ENCODE results near the gene SCG5. TPM values are rescaled to one million over a fixed set of nuclear protein-coding genes. Genes with fewer than 3 reads are reported as not detected.

The SCG5 gene
- total and polyA plus RNA-seq, 2 of the 13 experiments (the other 11 are each of a cell fraction or from before 2014, with no cell fraction given) = 2.3 to 3.5 TPM

- no peak for TF ChIP-seq ZNF430 (CRISPR knock-in tag; IDR thresholded peaks at IDR 0.05)
- TF ChIP-seq ZIK1 (CRISPR knock-in tag; IDR thresholded peaks at IDR 0.05; ENCODE audit: borderline replicate concordance, low read depth) = no peak
Measured at GRCh38 chr15:32735989-32736700, 94.6 kb downstream of the SCG5 start (continued).

DNA sequence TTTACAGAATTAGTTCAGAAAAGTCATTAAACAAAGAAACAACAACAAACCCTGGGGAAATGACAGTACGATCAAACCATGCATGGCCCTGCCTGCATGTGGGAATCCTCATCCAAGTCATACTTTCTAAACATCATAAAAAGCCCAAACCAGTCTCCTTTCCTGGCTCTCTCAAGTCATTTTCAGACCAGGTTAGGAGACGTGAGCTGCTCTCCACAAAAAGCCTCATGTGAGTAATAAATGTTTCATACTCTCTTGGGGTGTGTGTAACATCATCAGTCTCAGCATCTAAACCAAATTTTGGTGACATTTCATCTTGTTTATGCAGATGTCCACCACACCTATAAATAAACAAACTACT, 95.2 kb downstream of the SCG5 start:
- H3K4me3 ChIP-seq (replicated peaks in 1 of 3; ENCODE audit: insufficient read depth in 1 of 3, low read depth in 2 of 3, low read length in 3 of 3) = no peak overlapping the region

DNA sequence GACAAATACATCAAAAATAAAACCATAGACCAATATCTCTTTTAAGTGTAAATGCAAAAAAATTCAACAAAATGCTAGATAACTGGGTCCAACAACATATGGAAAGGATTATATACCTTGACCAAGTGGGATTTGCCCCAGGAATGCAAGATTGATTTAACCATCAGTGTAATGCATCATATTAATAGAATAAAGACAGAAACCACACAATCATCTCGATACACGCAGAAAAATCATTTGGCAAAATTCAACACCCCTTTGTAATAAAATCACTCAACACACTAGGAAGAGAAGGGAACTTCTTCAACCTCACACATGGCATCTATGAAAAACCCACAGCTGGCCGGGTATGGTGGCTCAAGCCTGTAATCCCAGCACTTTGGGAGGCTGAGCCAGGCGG, 95.8 kb downstream of the SCG5 start:
- POLR2A ChIA-PET = no interaction called here
- no peaks in the 10 kb centered on the region for H3K79me2 ChIP-seq (ENCODE audit: insufficient read depth, low read length)
- BruUV-seq (replicated peaks) = no TSS peak
- CTCF ChIA-PET (ENCODE audit: low intra/inter-chr PET ratio, low total read pairs) = no interaction called here
- no peak overlapping the region for H3K4me3 ChIP-seq (replicated peaks in 1 of 3; ENCODE audit: insufficient read depth in 1 of 3, low read depth in 2 of 3, low read length in 3 of 3)
- H3K4me2 ChIP-seq (ENCODE audit: low read depth, low read length) = no peak overlapping the region
- H3K27ac ChIP-seq (ENCODE audit: extremely low read length, insufficient read depth, low read length) = no peak overlapping the region
- in situ Hi-C loops (cut with HindIII; ENCODE audit: extremely low pct_ligation_motif_present, low pct_unique_long_range_greater_than_20kb) = no loop called here
- H3K27me3 ChIP-seq (ENCODE audit: control insufficient read depth in 1 of 2, insufficient read depth in 2 of 2, low read length in 2 of 2) = no peaks in the 10 kb centered on the region; a peak in 2 of 5 replicates
- H3K9me3 ChIP-seq (ENCODE audit: low read length) = 0 out of 2 replicates have a peak, but pooled peaks cover 5% of the 10 kb centered on the region
- H3K9ac ChIP-seq (ENCODE audit: insufficient read depth, low read depth, low read length) = no peak overlapping the region
- WGBS (ENCODE audit: low lambda C conversion rate) = 28% methylated on average over 4 of the region's 4 CpGs
- no peak for FAIRE-seq
- no peaks in the 10 kb centered on the region for H3K36me3 ChIP-seq (replicated peaks in 1 of 2; ENCODE audit: control insufficient read depth in 1 of 2, insufficient read depth in 2 of 2, low read length in 2 of 2)
- intact Hi-C loops (cut with micrococcal nuclease; ENCODE audit: unreplicated experiment) = no loop called here
- no peak for TF ChIP-seq E2F1 (CRISPR knock-in tag; IDR thresholded peaks at IDR 0.05)
- no peak for TF ChIP-seq ZNF724P (CRISPR knock-in tag; IDR thresholded peaks at IDR 0.05; ENCODE audit: borderline replicate concordance)
- TF ChIP-seq GZF1 (CRISPR knock-in tag; IDR thresholded peaks at IDR 0.05) = no peak
- TF ChIP-seq HHEX (CRISPR knock-in tag; IDR thresholded peaks at IDR 0.05) = no peak
- TF ChIP-seq BHLHE40 (IDR thresholded peaks at IDR 0.05; ENCODE audit: low read length) = no peak
- TF ChIP-seq IKZF4 (CRISPR knock-in tag; IDR thresholded peaks at IDR 0.05; ENCODE audit: borderline replicate concordance, low read depth, not compliant biosample characterization) = no peak
- ATAC-seq = no peak
- no peaks in the 10 kb centered on the region for H4K20me1 ChIP-seq (ENCODE audit: insufficient read depth, low read length)
- no peaks in the 10 kb centered on the region for H3K4me1 ChIP-seq (ENCODE audit: insufficient read depth, low read length)
- DNase-seq (ENCODE audit: low spot score) = no peak
- no peak overlapping the region for H2AFZ ChIP-seq (ENCODE audit: low read length)

More for the DNA sequence above, 95.2 kb downstream of the SCG5 start:
- 0 out of 2 replicates have a peak, but pooled peaks cover 5% of the 10 kb centered on the region for H3K9me3 ChIP-seq (ENCODE audit: low read length)
- no peaks in the 10 kb centered on the region for H3K79me2 ChIP-seq (ENCODE audit: insufficient read depth, low read length)
- no peaks in the 10 kb centered on the region for H3K4me1 ChIP-seq (ENCODE audit: insufficient read depth, low read length)
- no peaks in the 10 kb centered on the region for H3K36me3 ChIP-seq (replicated peaks in 1 of 2; ENCODE audit: control insufficient read depth in 1 of 2, insufficient read depth in 2 of 2, low read length in 2 of 2)
- TF ChIP-seq NFE2L2 (IDR thresholded peaks at IDR 0.05; ENCODE audit: low read length) = no peak
- no peak for TF ChIP-seq ZSCAN22 (CRISPR knock-in tag; IDR thresholded peaks at IDR 0.05)
- WGBS (ENCODE audit: low lambda C conversion rate) = 22% methylated on average over 2 of the region's 2 CpGs
- in situ Hi-C loops (cut with HindIII; ENCODE audit: extremely low pct_ligation_motif_present, low pct_unique_long_range_greater_than_20kb) (no loop called here), intact Hi-C loops (cut with micrococcal nuclease; ENCODE audit: unreplicated experiment) (no loop called here)
- ATAC-seq = no peak
- no peaks in the 10 kb centered on the region for H4K20me1 ChIP-seq (ENCODE audit: insufficient read depth, low read length)
- no TSS peak for BruUV-seq (replicated peaks)
- no peak for DNase-seq (ENCODE audit: low spot score)
- H3K27me3 ChIP-seq (ENCODE audit: control insufficient read depth in 1 of 2, insufficient read depth in 2 of 2, low read length in 2 of 2) = no peaks in the 10 kb centered on the region; a peak in 2 of 5 replicates
- ChIA-PET CTCF (ENCODE audit: low intra/inter-chr PET ratio, low total read pairs) (no interaction called here), POLR2A (no interaction called here)
- no peak overlapping the region for H3K27ac ChIP-seq (ENCODE audit: extremely low read length, insufficient read depth, low read length)
- no peak overlapping the region for H3K9ac ChIP-seq (ENCODE audit: insufficient read depth, low read depth, low read length)
- H3K4me2 ChIP-seq (ENCODE audit: low read depth, low read length) = no peak overlapping the region
- no peak for FAIRE-seq
- H2AFZ ChIP-seq (ENCODE audit: low read length) = no peak overlapping the region
